Measurements from ENCODE around the gene BNIP5. TPM values are rescaled to one million over a fixed set of nuclear protein-coding genes. Genes with fewer than 3 reads are reported as not detected.
A peak's percentile ranks its signal among the peaks of the same experiment; 100 is the strongest.

Gene BNIP5
- total and polyA plus RNA-seq, 9 donors = 0.01 to 1.4 (median 0.12) TPM; not detected in 4

DNA sequence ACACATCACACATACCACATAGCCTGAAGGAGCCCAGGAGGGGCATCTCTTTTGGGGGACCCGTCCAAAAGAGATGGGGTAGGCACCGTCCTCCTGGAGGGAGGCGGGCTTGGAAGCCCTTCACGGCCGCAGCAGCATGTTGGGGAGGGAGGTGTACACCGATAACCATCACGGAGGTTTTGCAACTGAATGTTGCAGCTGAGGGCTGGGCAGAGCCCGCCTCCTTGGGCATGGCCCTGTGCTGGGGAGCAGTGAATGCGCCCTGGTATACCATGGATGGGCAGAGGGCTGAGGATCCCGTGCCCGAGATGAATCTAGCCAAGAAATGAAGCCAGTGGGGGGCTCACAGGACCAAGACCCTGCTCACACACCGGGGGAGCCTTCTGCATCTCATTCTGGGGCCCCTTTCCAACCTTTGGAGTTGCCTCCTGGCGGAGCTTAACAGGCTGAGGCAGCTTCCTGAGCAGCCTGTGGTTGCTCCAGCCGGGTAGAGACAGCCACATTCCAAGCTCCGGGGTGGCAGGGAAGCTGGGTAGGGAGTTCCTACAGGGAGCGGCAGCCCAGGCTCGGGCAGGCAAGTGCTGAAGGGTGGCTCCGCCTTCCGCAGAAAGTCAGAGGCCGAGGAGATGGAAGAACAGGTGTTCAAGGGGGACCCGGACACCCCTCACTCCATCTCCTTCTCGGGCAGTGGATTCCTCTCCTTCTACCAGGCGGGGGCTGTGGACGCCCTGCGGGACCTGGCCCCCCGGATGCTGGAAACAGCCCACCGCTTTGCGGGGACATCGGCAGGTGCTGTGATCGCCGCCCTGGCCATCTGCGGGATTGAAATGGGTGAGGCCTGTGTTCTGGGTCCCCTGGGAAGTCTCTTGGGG, 66.6 kb downstream of the BNIP5 start, which contains the start of gene PNPLA1:
Gene PNPLA1 (plus strand): TSS at position 227 of the 872 bp plus-strand sequence. CDS start 400 bp downstream, at position 627.
- H3K4me3 ChIP-seq = no peak within 1 kb of the TSS
- 81 to 87% (median 82%) methylated on average over 32 of the region's 32 CpGs for WGBS, 3 donors
- TF ChIP-seq, protein P1, sequence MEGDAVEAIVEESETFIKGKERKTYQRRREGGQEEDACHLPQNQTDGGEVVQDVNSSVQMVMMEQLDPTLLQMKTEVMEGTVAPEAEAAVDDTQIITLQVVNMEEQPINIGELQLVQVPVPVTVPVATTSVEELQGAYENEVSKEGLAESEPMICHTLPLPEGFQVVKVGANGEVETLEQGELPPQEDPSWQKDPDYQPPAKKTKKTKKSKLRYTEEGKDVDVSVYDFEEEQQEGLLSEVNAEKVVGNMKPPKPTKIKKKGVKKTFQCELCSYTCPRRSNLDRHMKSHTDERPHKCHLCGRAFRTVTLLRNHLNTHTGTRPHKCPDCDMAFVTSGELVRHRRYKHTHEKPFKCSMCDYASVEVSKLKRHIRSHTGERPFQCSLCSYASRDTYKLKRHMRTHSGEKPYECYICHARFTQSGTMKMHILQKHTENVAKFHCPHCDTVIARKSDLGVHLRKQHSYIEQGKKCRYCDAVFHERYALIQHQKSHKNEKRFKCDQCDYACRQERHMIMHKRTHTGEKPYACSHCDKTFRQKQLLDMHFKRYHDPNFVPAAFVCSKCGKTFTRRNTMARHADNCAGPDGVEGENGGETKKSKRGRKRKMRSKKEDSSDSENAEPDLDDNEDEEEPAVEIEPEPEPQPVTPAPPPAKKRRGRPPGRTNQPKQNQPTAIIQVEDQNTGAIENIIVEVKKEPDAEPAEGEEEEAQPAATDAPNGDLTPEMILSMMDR (IDR thresholded peaks at IDR 0.05) = no peak
- no peak for TF ChIP-seq EP300 (IDR thresholded peaks at IDR 0.05)
- TF ChIP-seq POLR2A (IDR thresholded peaks at IDR 0.05) = no peak
- H3K4me1 ChIP-seq (ENCODE audit: insufficient read depth) = no peaks in the 10 kb centered on the region
- intact Hi-C loops (cut with DNase I) = no loop called here
- H3K27me3 ChIP-seq = no peaks in the 10 kb centered on the region
- H3K27ac ChIP-seq = no peak within 1 kb of the TSS
- H3K9me3 ChIP-seq = no peaks in the 10 kb centered on the region
- DNase-seq = no peak
- no peaks in the 10 kb centered on the region for H3K36me3 ChIP-seq

DNA sequence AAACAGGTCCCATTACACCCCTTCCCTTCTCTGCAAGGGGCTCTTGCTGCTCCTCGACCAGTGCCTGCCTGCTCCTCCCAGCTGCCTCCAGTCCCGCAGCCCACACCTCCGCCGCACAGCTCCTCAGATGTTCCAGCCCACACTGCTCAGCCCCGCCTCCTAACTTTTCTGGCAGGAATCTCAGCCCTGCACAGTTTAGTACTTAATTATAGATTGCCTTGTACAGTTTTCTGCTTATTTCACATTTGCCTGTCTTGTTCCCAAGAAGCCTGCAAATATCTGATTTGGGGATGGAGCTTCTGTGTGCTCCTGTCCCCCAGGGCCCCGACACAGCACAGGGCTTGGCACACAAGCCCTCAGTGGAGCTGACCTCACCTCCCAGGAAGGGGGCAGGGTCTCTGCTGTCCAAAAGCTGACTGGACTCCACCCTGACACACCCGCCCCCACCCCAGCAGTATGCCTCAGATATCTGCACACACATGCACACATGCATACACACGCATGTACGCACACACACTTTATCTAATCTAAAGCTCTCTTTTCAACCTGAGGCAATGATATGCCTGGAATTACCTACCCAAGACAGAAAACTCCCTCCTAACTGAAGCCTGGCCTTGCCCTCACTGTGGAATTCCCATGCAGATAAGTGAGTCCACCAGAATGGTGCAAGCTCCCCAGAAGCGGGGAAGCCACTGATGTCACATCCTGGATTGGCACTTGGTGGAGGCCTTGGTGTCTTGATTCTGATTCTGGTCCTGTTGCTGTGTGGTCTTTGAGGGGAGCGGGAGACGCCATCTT, 68.0 kb downstream of the BNIP5 start:
- Histone ChIP-seq H3K9me3 (no peaks in the 10 kb centered on the region), H3K4me3 (no peak overlapping the region), H3K4me1 (ENCODE audit: insufficient read depth) (no peaks in the 10 kb centered on the region), H3K36me3 (no peaks in the 10 kb centered on the region), H3K27me3 (no peaks in the 10 kb centered on the region), H3K27ac (no peak overlapping the region)
- peak in 1 of 5 donors; percentile 57 for DNase-seq
- WGBS, 3 donors = 44 to 53% (median 45%) methylated on average over 12 of the region's 12 CpGs
- TF ChIP-seq, protein P1 (IDR thresholded peaks at IDR 0.05) = no peak
- TF ChIP-seq POLR2A (IDR thresholded peaks at IDR 0.05) (no peak), EP300 (IDR thresholded peaks at IDR 0.05) (no peak)
- intact Hi-C loops (cut with DNase I) = no loop called here

DNA sequence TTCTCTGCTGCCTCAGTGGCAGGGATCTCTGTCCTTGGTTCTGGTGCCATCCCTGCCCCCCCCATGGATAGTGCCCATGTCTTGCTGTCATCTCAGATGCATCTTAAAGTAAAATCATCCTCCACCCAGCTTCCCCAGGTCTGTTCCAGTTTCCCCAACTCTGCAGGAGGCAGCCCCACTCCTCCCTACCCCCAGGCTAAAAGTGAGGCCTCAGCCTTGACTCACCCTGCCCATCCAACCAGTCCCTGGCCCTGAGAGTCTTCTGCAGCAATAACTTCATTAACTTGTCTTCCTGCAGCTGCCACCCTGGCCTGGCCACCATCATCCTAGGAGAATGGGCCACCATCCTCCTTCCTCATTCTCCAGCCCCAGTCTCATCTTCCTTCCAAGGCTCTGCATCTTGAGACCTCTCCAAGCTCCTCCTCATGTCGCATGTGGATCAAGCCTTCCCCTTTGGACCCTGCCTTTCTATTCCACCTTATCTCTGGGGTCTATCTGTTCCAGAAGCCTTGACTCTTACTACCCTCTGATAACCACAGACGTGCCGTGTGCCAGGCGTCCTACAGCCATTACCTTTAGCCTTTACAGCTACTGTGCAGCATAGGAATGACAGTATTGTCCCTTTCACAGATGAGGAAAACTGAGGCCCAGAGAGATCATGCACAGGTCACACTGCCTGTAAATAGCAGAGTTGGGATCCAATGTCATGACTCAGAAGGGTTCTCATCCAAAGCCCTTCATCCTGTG, 68.8 kb downstream of the BNIP5 start:
- DNase-seq = no peak
- WGBS, 3 donors = 91 to 94% (median 91%) methylated on average over 4 of the region's 4 CpGs
- intact Hi-C loops (cut with DNase I) = no loop called here

DNA sequence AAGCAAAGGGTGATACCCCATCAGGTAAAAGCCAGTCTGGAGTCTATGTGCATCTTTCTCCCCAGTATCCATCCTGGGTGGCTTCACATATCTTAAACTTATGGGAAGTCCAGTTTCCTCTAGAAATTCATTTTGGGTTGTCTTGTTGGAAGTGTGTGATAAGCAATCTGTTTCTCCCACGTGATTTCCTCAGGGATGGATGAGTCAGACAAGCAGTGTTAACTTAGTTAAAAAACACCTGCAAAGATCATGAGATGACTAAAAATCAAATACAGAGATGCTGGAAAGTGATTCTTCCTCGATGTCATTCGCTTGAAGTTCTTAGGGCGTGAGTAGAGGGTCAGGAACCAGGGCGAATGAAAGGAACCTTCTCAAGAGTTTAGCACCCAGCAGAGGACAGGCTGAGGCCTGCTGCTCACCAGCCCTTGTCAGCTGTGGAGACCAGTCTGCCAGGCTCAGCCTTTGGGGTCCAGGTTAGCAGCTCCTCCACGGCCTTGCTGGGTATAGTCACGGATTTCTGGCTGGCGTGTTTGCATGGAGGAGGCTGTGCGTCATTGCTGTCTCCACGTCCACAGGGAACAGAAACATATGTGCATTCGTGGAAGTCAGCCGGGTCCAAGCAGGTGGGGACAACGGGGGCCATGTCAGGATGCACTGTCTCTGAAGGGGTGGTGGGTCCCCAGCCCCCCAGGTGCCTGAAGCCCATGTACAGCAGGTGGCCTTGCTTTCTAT, 69.6 kb downstream of the BNIP5 start:
- intact Hi-C loops (cut with DNase I) = no loop called here
- DNase-seq = no peak
- H3K4me1 ChIP-seq (ENCODE audit: insufficient read depth) = no peaks in the 10 kb centered on the region
- H3K27ac ChIP-seq = no peak overlapping the region
- no peak overlapping the region for H3K4me3 ChIP-seq
- WGBS, 3 donors = 89 to 90% (median 89%) methylated on average over 13 of the region's 13 CpGs
- no peaks in the 10 kb centered on the region for H3K27me3 ChIP-seq
- TF ChIP-seq EP300 (IDR thresholded peaks at IDR 0.05) = no peak
- H3K9me3 ChIP-seq = no peaks in the 10 kb centered on the region
- H3K36me3 ChIP-seq = no peaks in the 10 kb centered on the region

More for the DNA sequence above, 68.8 kb downstream of the BNIP5 start:
- Histone ChIP-seq H3K9me3 (no peaks in the 10 kb centered on the region), H3K4me3 (no peak overlapping the region), H3K36me3 (no peaks in the 10 kb centered on the region), H3K27me3 (no peaks in the 10 kb centered on the region), H3K27ac (no peak overlapping the region), H3K4me1 (ENCODE audit: insufficient read depth) (no peaks in the 10 kb centered on the region)
- no peak for TF ChIP-seq POLR2A (IDR thresholded peaks at IDR 0.05)

Other genes starting within 250 kb of the BNIP5 start
- 10 to 100 TPM in 1 of 7 donors, 1 to 10 TPM in 6; 3.3 to 15.6 (median 6.2) TPM for gene MAPK13, start 206.4 kb downstream of the BNIP5 start, total RNA-seq
- gene MAPK13, start 206.4 kb downstream of the BNIP5 start, polyA plus RNA-seq = 1 to 10 TPM; 3.4 to 8.0 TPM
- 10 to 100 TPM; 15.7 to 34.5 (median 31.0) TPM for gene BRPF3, start 140.1 kb downstream of the BNIP5 start, total RNA-seq
- 10 to 100 TPM; 18.2 to 30.3 TPM for gene BRPF3, start 140.1 kb downstream of the BNIP5 start, polyA plus RNA-seq
- under 1 TPM in 2 of 7 donors, not detected in 5; 0.18 to 0.20 TPM for gene PNPLA1, start 66.8 kb downstream of the BNIP5 start, total RNA-seq
- gene PNPLA1, start 66.8 kb downstream of the BNIP5 start, polyA plus RNA-seq = under 1 TPM; 0.04 to 0.07 TPM
- 1 to 10 TPM; 1.3 to 3.7 (median 2.1) TPM for gene ETV7, start 50.8 kb upstream of the BNIP5 start, total RNA-seq
- gene ETV7, start 50.8 kb upstream of the BNIP5 start, polyA plus RNA-seq = 1 to 10 TPM; 1.1 to 1.2 TPM
- gene PXT1, start 106.0 kb upstream of the BNIP5 start, total RNA-seq = not detected
- gene PXT1, start 106.0 kb upstream of the BNIP5 start, polyA plus RNA-seq = not detected
- 10 to 100 TPM; 33.3 to 73.7 (median 46.2) TPM for gene KCTD20, start 106.1 kb upstream of the BNIP5 start, total RNA-seq
- 10 to 100 TPM; 21.7 to 50.7 TPM for gene KCTD20, start 106.1 kb upstream of the BNIP5 start, polyA plus RNA-seq
- gene STK38, start 210.6 kb upstream of the BNIP5 start, total RNA-seq = 10 to 100 TPM in 6 of 7 donors, 1 to 10 TPM in 1; 8.9 to 24.2 (median 15.5) TPM
- gene STK38, start 210.6 kb upstream of the BNIP5 start, polyA plus RNA-seq = 10 to 100 TPM in 1 of 2 donors, 1 to 10 TPM in 1; 9.0 to 35.4 TPM

All from ovary (tissue), 9 donors.